HG02623 (cell line): Measurements from ENCODE around the gene NEO1.

Experiments
- ATAC-seq: cut with Tn5 transposase; IDR thresholded peaks from one replicate; pipeline ENCODE4 v1.9.1; 2021; ENCODE audit warnings: moderate library complexity; ENCODE audit not compliant: unreplicated experiment

NEO1 gene

DNA sequence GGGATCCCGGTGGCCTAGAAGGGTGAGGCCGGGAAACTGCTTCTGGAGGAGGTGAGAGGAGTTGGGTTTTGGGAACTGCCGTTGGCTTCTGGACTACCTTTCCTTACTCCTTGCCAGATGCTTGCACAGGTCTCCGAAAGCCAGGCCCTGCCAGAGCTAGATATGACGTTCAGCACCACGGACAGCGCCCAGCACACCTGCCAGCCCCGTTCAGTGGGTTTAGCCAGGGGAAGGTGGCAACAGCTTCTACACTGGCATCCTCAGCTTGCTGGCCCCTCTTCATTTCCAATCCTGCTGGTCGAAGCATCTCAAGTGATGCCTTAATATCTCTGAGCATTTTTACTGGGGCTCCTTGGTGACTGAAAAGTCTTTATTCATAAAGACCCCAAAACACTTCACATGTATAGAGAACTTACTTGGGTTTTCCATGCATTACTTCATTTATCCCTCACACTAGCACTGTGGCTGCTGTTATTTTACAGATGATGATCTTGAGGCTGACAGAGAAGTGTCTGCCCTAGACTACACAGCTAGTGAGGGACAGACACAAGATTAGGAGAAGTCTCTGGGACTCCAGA lies 294.6 kb downstream of the NEO1 start:
- ATAC-seq: no peak

- no peak for ATAC-seq
Measured at GRCh38 chr15:73349191-73349590, 296.9 kb downstream of the NEO1 start.

DNA sequence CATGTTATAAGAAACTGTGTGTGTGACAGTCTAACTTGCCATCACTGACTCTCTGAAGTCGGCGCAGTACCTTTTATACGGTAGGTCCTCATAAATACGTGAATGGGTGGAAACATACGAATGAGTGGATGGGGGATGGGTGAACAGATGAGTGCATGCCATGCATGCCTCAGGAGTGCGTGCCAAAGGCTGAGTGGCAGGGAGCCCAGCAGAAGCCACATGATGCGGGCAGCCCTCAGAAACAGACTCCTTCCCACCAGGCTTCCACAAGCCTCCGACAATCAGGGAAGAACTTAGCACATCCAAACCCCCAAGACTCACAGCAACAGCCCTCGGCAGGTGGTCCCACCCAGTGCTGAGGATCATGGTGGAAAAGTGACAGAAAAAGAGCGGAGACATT lies 299.8 kb downstream of the NEO1 start:
- ATAC-seq: no peak

DNA sequence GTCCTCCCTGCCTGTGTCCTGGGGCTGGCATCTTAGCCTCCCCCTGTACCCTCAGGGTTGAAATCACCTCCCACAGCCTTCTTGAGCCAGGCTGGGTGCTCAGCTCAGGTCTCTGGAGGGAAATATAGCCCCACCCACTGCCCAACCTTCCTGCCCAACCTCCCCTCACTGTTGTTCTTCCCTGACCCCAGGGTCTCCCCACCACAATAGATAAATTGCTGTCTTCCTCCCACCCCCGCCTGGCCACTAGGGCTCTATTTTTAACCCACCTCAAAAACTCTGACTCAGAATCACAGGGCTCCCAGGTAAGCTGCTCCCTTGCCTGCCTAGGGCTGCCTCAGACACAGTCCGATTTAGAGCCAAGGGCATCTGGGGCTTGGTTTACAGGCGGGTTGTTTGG lies 301.5 kb downstream of the NEO1 start:
- no peak for ATAC-seq

DNA sequence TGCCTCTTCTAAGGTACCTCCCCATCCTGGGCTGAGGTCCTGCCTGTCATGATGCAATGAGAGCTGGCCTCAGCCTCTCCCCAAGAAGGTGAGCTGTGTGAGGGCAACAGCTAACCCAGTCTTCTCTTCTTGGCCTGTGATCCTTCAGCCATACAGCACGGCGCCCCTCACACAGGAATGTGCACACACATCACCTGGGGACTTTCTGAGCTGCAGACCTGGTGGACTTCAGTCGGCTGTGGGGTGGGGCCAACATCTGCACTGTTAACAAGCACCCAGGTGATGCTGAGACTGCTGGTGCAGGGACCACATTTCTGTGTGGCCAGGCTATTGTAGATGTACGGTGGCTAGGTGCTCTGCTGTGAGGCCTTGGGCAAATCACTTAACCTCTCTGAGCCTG lies 302.0 kb downstream of the NEO1 start:
- no peak for ATAC-seq
